Measurements from ENCODE around the gene KIAA0930.

DNA sequence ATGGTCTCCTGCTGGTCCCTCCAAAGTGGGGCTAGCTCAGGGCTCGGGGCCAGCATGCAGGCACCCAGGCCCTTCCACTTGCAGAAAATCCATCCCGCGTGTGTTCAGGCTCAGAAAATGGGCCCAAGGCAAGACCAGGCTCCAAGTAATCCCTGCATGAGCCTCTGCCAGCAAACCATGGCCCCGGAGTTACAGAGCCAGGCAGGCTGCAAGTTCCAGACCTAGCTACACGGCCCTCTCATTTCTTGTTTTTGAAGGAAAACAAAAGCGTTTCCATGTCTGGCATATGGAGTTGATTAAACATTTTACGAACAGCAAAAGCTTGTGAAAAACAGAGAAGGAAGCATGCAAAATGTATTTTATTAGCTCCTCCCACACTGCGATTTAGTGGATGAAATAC is 29.7 kb downstream of the KIAA0930 start:
- TF ChIP-seq, protein P1, sequence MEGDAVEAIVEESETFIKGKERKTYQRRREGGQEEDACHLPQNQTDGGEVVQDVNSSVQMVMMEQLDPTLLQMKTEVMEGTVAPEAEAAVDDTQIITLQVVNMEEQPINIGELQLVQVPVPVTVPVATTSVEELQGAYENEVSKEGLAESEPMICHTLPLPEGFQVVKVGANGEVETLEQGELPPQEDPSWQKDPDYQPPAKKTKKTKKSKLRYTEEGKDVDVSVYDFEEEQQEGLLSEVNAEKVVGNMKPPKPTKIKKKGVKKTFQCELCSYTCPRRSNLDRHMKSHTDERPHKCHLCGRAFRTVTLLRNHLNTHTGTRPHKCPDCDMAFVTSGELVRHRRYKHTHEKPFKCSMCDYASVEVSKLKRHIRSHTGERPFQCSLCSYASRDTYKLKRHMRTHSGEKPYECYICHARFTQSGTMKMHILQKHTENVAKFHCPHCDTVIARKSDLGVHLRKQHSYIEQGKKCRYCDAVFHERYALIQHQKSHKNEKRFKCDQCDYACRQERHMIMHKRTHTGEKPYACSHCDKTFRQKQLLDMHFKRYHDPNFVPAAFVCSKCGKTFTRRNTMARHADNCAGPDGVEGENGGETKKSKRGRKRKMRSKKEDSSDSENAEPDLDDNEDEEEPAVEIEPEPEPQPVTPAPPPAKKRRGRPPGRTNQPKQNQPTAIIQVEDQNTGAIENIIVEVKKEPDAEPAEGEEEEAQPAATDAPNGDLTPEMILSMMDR (IDR thresholded peaks at IDR 0.05; ENCODE audit: borderline replicate concordance, extremely low read depth, low read length, poor library complexity, severe bottlenecking): no peak
- TF ChIP-seq EZH2 (IDR thresholded peaks at IDR 0.05; ENCODE audit: borderline replicate concordance, low read depth, low read length, severe bottlenecking): no peak

Data from DND-41 (cell line).